Calu3 (cell line): Measurements from ENCODE around the gene CTCF. TPM values are rescaled to one million over a fixed set of nuclear protein-coding genes. Genes with fewer than 3 reads are reported as not detected.

ENCODE experiments used
- BruUV-seq: library from RNA; stranded (reverse); fragments of 400-500 nt; replicated peaks from 2 replicates; lab custom pipeline; 2021; lab: Mats Ljungman, UMichigan
- CTCF ChIA-PET: fragments of 300-600 bp; sonication (Branson Sonifier 250); formaldehyde crosslinking; loops from one replicate; lab custom pipeline; 2022; ENCODE audit warnings: antibody characterized with exemption; lab: Charles Lee
- DNase-seq: peaks from one replicate; pipeline ENCODE4 v3.0.0; 2022
- H3K27ac Mint-ChIP-seq: one replicate; pipeline ENCODE4 v1.8.0; 2022; ENCODE audit warnings: mixed read lengths; ENCODE audit not compliant: unreplicated experiment
- H3K27me3 Mint-ChIP-seq: one replicate; pipeline ENCODE4 v1.8.0; 2022; ENCODE audit warnings: mixed read lengths; ENCODE audit not compliant: unreplicated experiment
- H3K36me3 Mint-ChIP-seq: one replicate; pipeline ENCODE4 v1.8.0; 2022; ENCODE audit warnings: mild to moderate bottlenecking, moderate library complexity, mixed read lengths; ENCODE audit not compliant: insufficient read depth, unreplicated experiment
- H3K4me1 Mint-ChIP-seq: one replicate; pipeline ENCODE4 v1.8.0; 2022; ENCODE audit warnings: mild to moderate bottlenecking, low read depth, mixed read lengths; ENCODE audit not compliant: unreplicated experiment
- H3K4me3 Mint-ChIP-seq: one replicate; pipeline ENCODE4 v1.8.0; 2022; ENCODE audit warnings: mild to moderate bottlenecking, low read depth, moderate library complexity, mixed read lengths; ENCODE audit not compliant: unreplicated experiment
- H3K9me3 Mint-ChIP-seq: one replicate; pipeline ENCODE4 v1.8.0; 2022; ENCODE audit warnings: low read depth, mixed read lengths; ENCODE audit not compliant: unreplicated experiment
- CTCF ChIP-seq: fragments of 200-600 bp; IDR thresholded peaks from one replicate; pipeline ENCODE4 v1.8.0; 2022; ENCODE audit warnings: antibody characterized with exemption; ENCODE audit not compliant: unreplicated experiment
- intact Hi-C: fragments of 100-400 bp; cut with micrococcal nuclease; formaldehyde crosslinking; loops from one replicate; pipeline ENCODE4 v1.10.0; 2022; ENCODE audit not compliant: unreplicated experiment
- total RNA-seq: library from RNA; stranded (reverse); gene quantifications from 2 replicates; pipeline ENCODE4 v1.2.3, GENCODE V29; 2022

CTCF gene
- total RNA-seq, 1 experiment from 2014 or later = 52.1 TPM

DNA sequence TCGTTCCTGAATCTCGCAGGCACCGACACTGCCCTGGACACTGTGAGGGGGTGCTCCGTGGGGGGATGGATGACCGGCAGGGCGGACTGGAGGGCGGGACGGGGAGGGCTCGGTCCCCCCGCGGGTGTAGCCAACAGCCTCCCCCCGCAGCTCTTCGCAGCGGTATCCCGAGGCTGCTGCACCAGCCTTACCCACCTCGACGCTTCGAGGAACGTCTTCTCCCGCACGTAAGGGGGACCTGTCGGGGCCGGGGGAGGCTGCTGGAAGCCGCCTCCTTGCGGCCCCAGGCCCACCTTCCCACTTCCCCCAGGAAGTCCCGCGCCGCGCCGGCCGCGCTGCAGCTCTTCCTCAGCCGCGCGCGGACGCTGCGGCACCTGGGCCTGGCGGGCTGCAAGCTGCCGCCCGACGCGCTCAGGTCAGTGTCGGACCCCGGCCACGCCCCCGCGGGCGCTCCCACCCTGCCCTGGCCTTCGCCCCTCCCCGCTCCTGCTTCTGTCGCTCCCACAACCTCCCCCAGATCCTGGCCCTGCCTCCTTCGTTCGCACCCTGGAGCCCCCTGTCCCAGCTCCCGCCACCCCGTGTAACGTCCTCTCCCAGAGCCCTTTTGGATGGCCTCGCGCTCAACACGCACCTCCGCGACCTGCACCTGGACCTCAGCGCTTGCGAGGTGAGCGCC lies 85.9 kb downstream of the CTCF start:
- TF ChIP-seq CTCF = no peak
- no peak for DNase-seq
- Mint-ChIP-seq H3K27ac (no peak overlapping the region), H3K27me3 (peaks cover 81% of the 10 kb centered on the region), H3K4me1 (no peaks in the 10 kb centered on the region), H3K9me3 (no peaks in the 10 kb centered on the region), H3K36me3 (peaks cover under 1% of the 10 kb centered on the region), H3K4me3 (no peak overlapping the region)
- CTCF ChIA-PET = interaction anchor here (0.9 kb wide), 1 partner anchor 20 kb away, joined by 3 read pairs; no protein-coding TSS in a partner anchor
- BruUV-seq = no TSS peak
- intact Hi-C loops = no loop called here

DNA sequence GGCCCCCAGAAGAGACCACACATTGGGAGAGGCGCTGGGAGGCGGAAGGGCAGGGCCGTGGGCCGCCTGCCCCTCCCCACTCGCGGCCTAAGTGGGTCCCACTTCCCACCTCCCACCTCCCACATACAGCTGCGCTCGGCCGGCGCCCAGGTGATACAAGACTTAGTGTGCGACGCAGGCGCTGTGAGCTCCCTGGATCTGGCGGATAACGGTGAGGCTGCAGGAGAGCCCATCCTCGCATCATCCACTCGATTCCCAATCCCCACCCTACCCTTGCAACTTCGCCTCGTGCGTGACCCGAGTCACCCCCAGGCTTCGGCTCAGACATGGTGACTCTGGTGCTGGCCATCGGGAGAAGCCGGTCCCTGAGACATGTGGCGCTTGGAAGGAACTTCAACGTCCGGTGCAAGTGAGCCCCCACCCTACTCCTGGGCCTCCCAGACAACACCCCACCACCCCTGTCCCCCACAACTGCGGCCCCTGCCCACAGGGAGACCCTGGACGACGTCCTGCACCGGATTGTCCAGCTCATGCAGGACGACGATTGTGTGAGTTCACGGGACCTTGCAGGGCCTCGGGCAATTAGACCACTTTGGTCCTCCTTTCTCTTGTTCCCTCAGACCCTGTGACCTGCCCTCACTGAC lies 86.6 kb downstream of the CTCF start:
- peaks cover 7% of the 10 kb centered on the region for H3K36me3 Mint-ChIP-seq
- CTCF ChIA-PET = interaction anchor here (0.9 kb wide), 1 partner anchor 21 kb away, joined by 3 read pairs; no protein-coding TSS in a partner anchor
- no peak overlapping the region for H3K27ac Mint-ChIP-seq
- TF ChIP-seq CTCF = no peak
- intact Hi-C loops = no loop called here
- no TSS peak for BruUV-seq
- no peaks in the 10 kb centered on the region for H3K9me3 Mint-ChIP-seq
- peaks cover 87% of the 10 kb centered on the region for H3K27me3 Mint-ChIP-seq
- H3K4me3 Mint-ChIP-seq = no peak overlapping the region
- no peak for DNase-seq
- H3K4me1 Mint-ChIP-seq = no peaks in the 10 kb centered on the region

DNA sequence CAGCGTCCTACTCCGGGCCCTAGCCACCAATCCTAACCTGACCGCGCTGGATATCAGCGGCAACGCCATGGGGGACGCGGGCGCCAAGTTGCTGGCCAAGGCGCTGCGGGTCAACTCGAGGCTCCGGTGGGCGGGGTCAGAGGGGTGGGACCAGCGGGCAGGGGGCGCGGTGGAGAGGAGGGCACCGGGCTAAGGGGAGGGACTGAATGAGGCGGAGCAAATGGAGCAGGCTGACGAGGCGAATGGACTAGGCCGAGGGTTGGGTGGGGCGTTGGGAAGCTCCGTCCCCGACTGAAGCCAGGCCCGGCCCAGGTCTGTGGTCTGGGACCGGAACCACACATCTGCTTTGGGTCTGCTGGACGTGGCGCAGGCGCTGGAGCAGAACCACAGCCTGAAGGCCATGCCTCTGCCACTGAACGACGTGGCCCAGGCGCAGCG lies 87.2 kb downstream of the CTCF start:
- no peak for DNase-seq
- no peak overlapping the region for H3K4me3 Mint-ChIP-seq
- H3K27ac Mint-ChIP-seq = no peak overlapping the region
- no peaks in the 10 kb centered on the region for H3K9me3 Mint-ChIP-seq
- no peak for TF ChIP-seq CTCF
- intact Hi-C loops = no loop called here
- H3K27me3 Mint-ChIP-seq = peaks cover 87% of the 10 kb centered on the region
- peaks cover 9% of the 10 kb centered on the region for H3K36me3 Mint-ChIP-seq
- CTCF ChIA-PET = no interaction called here
- no peaks in the 10 kb centered on the region for H3K4me1 Mint-ChIP-seq
- no TSS peak for BruUV-seq

- Mint-ChIP-seq H3K4me1 (no peaks in the 10 kb centered on the region), H3K27ac (no peak overlapping the region), H3K27me3 (peaks cover 87% of the 10 kb centered on the region), H3K36me3 (peaks cover 9% of the 10 kb centered on the region), H3K9me3 (no peaks in the 10 kb centered on the region), H3K4me3 (no peak overlapping the region)
- no TSS peak for BruUV-seq
- no peak for DNase-seq
- intact Hi-C loops = no loop called here
- no peak for TF ChIP-seq CTCF
- CTCF ChIA-PET = interaction anchor here (1.0 kb wide), 1 partner anchor 10 kb away, joined by 5 read pairs; the partner anchor contains the start of gene ACD
These were observed 87.7 kb downstream of the CTCF start for GRCh38 chr16:67650023-67650422.
